ENCODE data around the gene SNTB2.
A peak's percentile ranks its signal among the peaks of the same experiment; 100 is the strongest.

The SNTB2 gene

GRCh38 chr16:69334696-69335095, 147.7 kb downstream of the SNTB2 start:
- Histone ChIP-seq H3K4me2 (no peak overlapping the region), H3K27ac (no peak overlapping the region), H3K27me3 (no peaks in the 10 kb centered on the region), H4K20me1 (peaks cover 0 to 6% (median 4%) of the 10 kb centered on the region in 11 experiments; a peak in 16 of 22 replicates), H3K4me1 (peaks cover 28 to 41% (median 35%) of the 10 kb centered on the region in 10 experiments), H3K4me3 (no peak overlapping the region), H3K9me3 (replicated peaks in 1 of 11) (no peaks in the 10 kb centered on the region), H3K36me3 (peaks cover 51 to 58% (median 52%) of the 10 kb centered on the region in 11 experiments), H3K9ac (no peak overlapping the region)
- no peak for TF ChIP-seq Cebpa-rat (IDR thresholded peaks at IDR 0.05)

- Histone ChIP-seq H3K9me3 (replicated peaks in 1 of 11) (no peaks in the 10 kb centered on the region), H3K4me3 (peak overlapping the region; percentile 78 to 99 (median 87)), H3K9ac (peak overlapping the region; percentile 85 to 96 (median 92)), H3K27me3 (no peaks in the 10 kb centered on the region), H3K36me3 (peaks cover 58 to 71% (median 63%) of the 10 kb centered on the region in 11 experiments), H4K20me1 (peaks cover 0 to 24% (median 8%) of the 10 kb centered on the region in 11 experiments; a peak in 9 of 22 replicates), H3K27ac (peak overlapping the region; percentile 64 to 95 (median 91)), H3K4me2 (peak overlapping the region; percentile 89 to 98 (median 94)), H3K4me1 (peaks cover 36 to 54% (median 41%) of the 10 kb centered on the region in 10 experiments)
- TF ChIP-seq Cebpa-rat (IDR thresholded peaks at IDR 0.05) = no peak
These were observed 151.8 kb downstream of the SNTB2 start for GRCh38 chr16:69338557-69339288.

- Histone ChIP-seq H4K20me1 (peaks cover 0 to 29% (median 9%) of the 10 kb centered on the region in 11 experiments; a peak in 10 of 22 replicates), H3K9ac (peak within 1 kb of the TSS; percentile 87 to 96 (median 92)), H3K9me3 (replicated peaks in 1 of 11) (no peaks in the 10 kb centered on the region), H3K27ac (peak within 1 kb of the TSS; percentile 64 to 95 (median 91)), H3K4me3 (peak within 1 kb of the TSS; percentile 78 to 99 (median 87)), H3K4me2 (peak within 1 kb of the TSS; percentile 89 to 98 (median 94)), H3K36me3 (peaks cover 58 to 71% (median 63%) of the 10 kb centered on the region in 11 experiments), H3K4me1 (peaks cover 33 to 49% (median 40%) of the 10 kb centered on the region in 10 experiments), H3K27me3 (no peaks in the 10 kb centered on the region)
- TF ChIP-seq Cebpa-rat (IDR thresholded peaks at IDR 0.05) = no peak
These were observed 152.5 kb downstream of the SNTB2 start, which contains the start of the genes COG8 and NIP7 for GRCh38 chr16:69339289-69340094. TSS of gene COG8 (minus strand) at chr16:69339564. CDS start at chr16:69339552, 12 bp downstream. TSS of gene NIP7 (plus strand) at chr16:69339772. CDS start at chr16:69339830, 58 bp downstream.

- Histone ChIP-seq H3K9me3 (replicated peaks in 1 of 11) (no peaks in the 10 kb centered on the region), H3K27me3 (no peaks in the 10 kb centered on the region), H3K4me2 (peak overlapping the region; percentile 79 to 95 (median 92)), H3K36me3 (peaks cover 52 to 71% (median 63%) of the 10 kb centered on the region in 11 experiments), H3K4me3 (peak overlapping the region; percentile 78 to 99 (median 87)), H4K20me1 (peaks cover 0 to 34% (median 9%) of the 10 kb centered on the region in 11 experiments; a peak in 12 of 22 replicates), H3K27ac (peak overlapping the region; percentile 62 to 95 (median 91)), H3K9ac (peak overlapping the region; percentile 87 to 96 (median 92)), H3K4me1 (peaks cover 33 to 56% (median 41%) of the 10 kb centered on the region in 10 experiments)
- no peak for TF ChIP-seq Cebpa-rat (IDR thresholded peaks at IDR 0.05)
These were observed 153.2 kb downstream of the SNTB2 start for GRCh38 chr16:69340095-69340644.

GRCh38 chr16:69344171-69344570, 157.2 kb downstream of the SNTB2 start:
- peak overlapping the region in 1 of 11 experiments; percentile 68; a peak in 1 of 22 replicates for H3K4me2 ChIP-seq
- H3K9me3 ChIP-seq (replicated peaks in 1 of 11) = no peaks in the 10 kb centered on the region
- TF ChIP-seq Cebpa-rat (IDR thresholded peaks at IDR 0.05) = no peak
- peaks cover 0 to 46% (median 14%) of the 10 kb centered on the region in 11 experiments; a peak in 12 of 22 replicates for H4K20me1 ChIP-seq
- H3K27me3 ChIP-seq = no peaks in the 10 kb centered on the region
- H3K4me1 ChIP-seq = peaks cover 19 to 64% (median 43%) of the 10 kb centered on the region in 10 experiments
- peaks cover 40 to 87% (median 72%) of the 10 kb centered on the region in 11 experiments for H3K36me3 ChIP-seq
- no peak overlapping the region for H3K4me3 ChIP-seq
- H3K27ac ChIP-seq = no peak overlapping the region
- no peak overlapping the region for H3K9ac ChIP-seq

- no peak overlapping the region for H3K4me3 ChIP-seq
- H3K9me3 ChIP-seq (replicated peaks in 1 of 11) = no peaks in the 10 kb centered on the region
- TF ChIP-seq Cebpa-rat (IDR thresholded peaks at IDR 0.05) = no peak
- H3K36me3 ChIP-seq = peaks cover 51 to 96% (median 82%) of the 10 kb centered on the region in 11 experiments
- H3K4me2 ChIP-seq = peak overlapping the region in 8 of 11 experiments; percentile 18 to 79 (median 66); a peak in 14 of 22 replicates
- no peaks in the 10 kb centered on the region for H3K27me3 ChIP-seq
- H3K27ac ChIP-seq = peak overlapping the region in 4 of 11 experiments; percentile 2 to 60 (median 46); a peak in 8 of 22 replicates
- H3K9ac ChIP-seq = peak overlapping the region in 1 of 11 experiments; percentile 41; a peak in 2 of 22 replicates
- H4K20me1 ChIP-seq = peaks cover 0 to 46% (median 14%) of the 10 kb centered on the region in 11 experiments; a peak in 12 of 22 replicates
- peaks cover 13 to 58% (median 37%) of the 10 kb centered on the region in 10 experiments for H3K4me1 ChIP-seq
These were observed 159.0 kb downstream of the SNTB2 start for GRCh38 chr16:69345923-69346322.

GRCh38 chr16:69346683-69347082, 159.7 kb downstream of the SNTB2 start:
- Histone ChIP-seq H3K4me1 (peaks cover 6 to 51% (median 30%) of the 10 kb centered on the region in 10 experiments; a peak in 19 of 20 replicates), H3K36me3 (peaks cover 50 to 96% (median 82%) of the 10 kb centered on the region in 11 experiments), H3K27ac (peak overlapping the region in 4 of 11 experiments; percentile 2 to 60 (median 40); a peak in 4 of 22 replicates), H4K20me1 (peaks cover 0 to 41% (median 14%) of the 10 kb centered on the region in 11 experiments; a peak in 11 of 22 replicates), H3K27me3 (no peaks in the 10 kb centered on the region), H3K9me3 (replicated peaks in 1 of 11) (no peaks in the 10 kb centered on the region), H3K4me3 (no peak overlapping the region), H3K9ac (no peak overlapping the region), H3K4me2 (peak overlapping the region in 6 of 11 experiments; percentile 23 to 79 (median 67); a peak in 11 of 22 replicates)
- no peak for TF ChIP-seq Cebpa-rat (IDR thresholded peaks at IDR 0.05)

- Histone ChIP-seq H3K4me1 (peaks cover 3 to 37% (median 21%) of the 10 kb centered on the region in 10 experiments; a peak in 16 of 20 replicates), H4K20me1 (peaks cover 0 to 40% (median 8%) of the 10 kb centered on the region in 11 experiments; a peak in 10 of 22 replicates), H3K9me3 (replicated peaks in 1 of 11) (no peaks in the 10 kb centered on the region), H3K9ac (no peak overlapping the region), H3K4me2 (no peak overlapping the region), H3K27me3 (no peaks in the 10 kb centered on the region), H3K4me3 (no peak overlapping the region), H3K36me3 (peaks cover 48 to 96% (median 80%) of the 10 kb centered on the region in 11 experiments), H3K27ac (no peak overlapping the region)
- TF ChIP-seq Cebpa-rat (IDR thresholded peaks at IDR 0.05) = no peak
These were observed 161.3 kb downstream of the SNTB2 start for GRCh38 chr16:69348222-69348621.
